CD4-positive, alpha-beta memory T cell (primary cell): Measurements from ENCODE around the gene SCUBE2. TPM values are rescaled to one million over a fixed set of nuclear protein-coding genes. Genes with fewer than 3 reads are reported as not detected.

Source experiments
- CTCF ChIA-PET: fragments of 350-600 bp; sonication (Branson Sonifier 250); formaldehyde crosslinking; loops from one replicate; lab custom pipeline; 2021; ENCODE audit warnings: inconsistent platforms; ENCODE audit not compliant: partially characterized antibody; lab: Charles Lee
- POLR2A ChIA-PET: fragments of 350-600 bp; sonication (Branson Sonifier 250); formaldehyde crosslinking; loops from one replicate; lab custom pipeline; 2021; ENCODE audit not compliant: partially characterized antibody; lab: Charles Lee
- DNase-seq, 5 donors: peaks; one replicate each; pipeline versions ENCODE4 v3.0.0 to v3.0.0-alpha.2; 2020 to 2022; ENCODE audit warnings: mixed read lengths in 1 of 5
- H3K27ac ChIP-seq: one replicate; pipeline ENCODE4 v1.7.0; 2013; ENCODE audit warnings: low read depth, low read length
- H3K27me3 ChIP-seq: 2 replicates; pipeline ENCODE4 v1.7.0; 2013; ENCODE audit warnings: mild to moderate bottlenecking, low read length, moderate library complexity; ENCODE audit not compliant: insufficient read depth
- H3K36me3 ChIP-seq: 2 replicates; pipeline ENCODE4 v1.7.0; 2013; ENCODE audit warnings: mild to moderate bottlenecking, low read length, moderate library complexity; ENCODE audit not compliant: insufficient read depth
- H3K4me1 ChIP-seq: 2 replicates; pipeline ENCODE4 v1.7.0; 2013; ENCODE audit warnings: mild to moderate bottlenecking, low read length, moderate library complexity; ENCODE audit not compliant: insufficient read depth
- H3K4me3 ChIP-seq, 2 donors: one replicate each; pipeline ENCODE4 v1.7.0; 2013; ENCODE audit warnings: low read length in 2 of 2, mild to moderate bottlenecking in 1 of 2
- H3K9me3 ChIP-seq, 2 donors: one replicate each; pipeline ENCODE4 v1.7.0; 2013; ENCODE audit warnings: low read length in 2 of 2, control low read depth in 1 of 2; ENCODE audit not compliant: control insufficient read depth in 1 of 2
- H3K27ac Mint-ChIP-seq, 7 donors: one replicate each; pipeline ENCODE4 v1.8.0; 2020 to 2021; ENCODE audit warnings: mixed read lengths in 7 of 7, mild to moderate bottlenecking in 6 of 7, inconsistent platforms in 3 of 7, moderate library complexity in 3 of 7
- H3K27me3 Mint-ChIP-seq, 2 donors: one replicate each; pipeline ENCODE4 v1.8.0; 2020 to 2021; ENCODE audit warnings: mixed read lengths in 2 of 2
- H3K36me3 Mint-ChIP-seq, 2 donors: one replicate each; pipeline ENCODE4 v1.8.0; 2020 to 2021; ENCODE audit warnings: mixed read lengths in 2 of 2, inconsistent platforms in 1 of 2, mild to moderate bottlenecking in 1 of 2
- H3K4me1 Mint-ChIP-seq, 4 donors: one replicate each; pipeline ENCODE4 v1.8.0; 2020 to 2021; ENCODE audit warnings: mixed read lengths in 4 of 4, mild to moderate bottlenecking in 1 of 4
- H3K4me3 Mint-ChIP-seq, 8 donors: one replicate each; pipeline ENCODE4 v1.8.0; 2020 to 2021; ENCODE audit warnings: mixed read lengths in 8 of 8, mild to moderate bottlenecking in 7 of 8, moderate library complexity in 6 of 8, inconsistent platforms in 3 of 8
- H3K9me3 Mint-ChIP-seq, 8 donors: one replicate each; pipeline ENCODE4 v1.8.0; 2020 to 2021; ENCODE audit warnings: mixed read lengths in 8 of 8, mild to moderate bottlenecking in 5 of 8, inconsistent platforms in 3 of 8, moderate library complexity in 1 of 8
- intact Hi-C: fragments of 100-400 bp; cut with micrococcal nuclease; formaldehyde crosslinking; loops from one replicate; pipeline ENCODE4 v1.15.1; 2023
- polyA plus RNA-seq, 2 donors: library from polyadenylated mRNA; unstranded; fragments of 300-500 nt; fragmentation: Illumina TruSeq; gene quantifications; one replicate each; pipeline ENCODE4 v1.2.3, GENCODE V29; 2021
- total RNA-seq, 2 experiments: library from RNA; stranded (reverse); gene quantifications; one replicate each; pipeline ENCODE4 v1.2.3, GENCODE V29; 2021

Gene SCUBE2
- total and polyA plus RNA-seq, 4 experiments from 2014 or later: 0.64 TPM; not detected in 3

DNA sequence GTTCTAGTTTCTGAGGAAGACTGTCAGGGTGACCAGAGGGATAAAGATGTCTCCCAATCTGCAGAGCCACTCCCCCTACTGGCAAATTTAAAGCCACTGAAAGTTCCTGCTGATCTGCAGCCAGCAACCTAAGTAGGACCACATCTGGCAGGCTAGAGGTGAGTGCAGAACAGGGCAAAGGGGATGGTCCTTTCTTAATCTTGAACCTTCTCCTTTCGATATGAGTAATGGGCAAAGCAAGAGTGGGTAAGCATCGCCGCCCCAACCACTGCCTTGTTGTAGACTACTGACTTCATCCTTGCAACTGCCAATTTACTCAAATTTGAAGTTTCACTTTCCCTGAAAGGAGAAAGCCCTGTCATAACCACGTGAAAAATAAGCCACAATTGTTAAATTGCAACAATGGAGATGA is 30.7 kb downstream of the SCUBE2 start:
- Mint-ChIP-seq H3K27ac (no peak overlapping the region), H3K4me3 (peak overlapping the region in 1 of 8 donors; percentile 42), H3K4me1 (peaks cover 0 to 6% (median 4%) of the 10 kb centered on the region in 4 donors), H3K9me3 (no peaks in the 10 kb centered on the region), H3K27me3 (peaks cover 0 to 3% of the 10 kb centered on the region in 2 donors), H3K36me3 (no peaks in the 10 kb centered on the region)
- Histone ChIP-seq H3K4me3 (no peak overlapping the region), H3K36me3 (no peaks in the 10 kb centered on the region), H3K4me1 (no peaks in the 10 kb centered on the region), H3K27ac (no peak overlapping the region), H3K27me3 (no peaks in the 10 kb centered on the region), H3K9me3 (no peaks in the 10 kb centered on the region)
- POLR2A ChIA-PET: no interaction called here
- CTCF ChIA-PET: interaction anchor here (0.9 to 1.5 kb wide), 2 partner anchors 9 to 45 kb away, joined by 3 read pairs; no protein-coding TSS in a partner anchor
- peak in 2 of 5 donors; percentile 1 to 2 for DNase-seq
- intact Hi-C loops: no loop called here

DNA sequence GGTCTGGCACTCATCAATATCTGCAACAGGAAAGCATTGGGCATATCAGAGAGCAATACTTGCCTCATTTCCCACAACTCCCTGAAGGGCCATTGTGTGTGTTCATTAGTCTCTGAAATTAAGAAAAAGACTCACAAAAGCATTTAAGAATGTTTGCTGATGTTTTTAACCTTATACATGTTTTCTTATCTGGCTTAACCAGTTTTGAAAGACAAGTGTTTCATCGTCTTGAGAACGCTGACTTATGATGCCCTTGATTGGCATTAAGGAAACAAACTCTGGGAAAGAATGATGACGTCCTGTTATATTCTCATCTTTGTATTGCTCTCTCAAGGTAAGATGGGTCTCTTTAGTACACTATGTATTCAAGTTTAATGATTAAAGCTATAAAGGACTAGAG is 32.0 kb downstream of the SCUBE2 start:
- Mint-ChIP-seq H3K27ac (no peak overlapping the region), H3K4me3 (no peak overlapping the region), H3K4me1 (peaks cover 0 to 6% (median 4%) of the 10 kb centered on the region in 4 donors), H3K36me3 (no peaks in the 10 kb centered on the region), H3K9me3 (no peaks in the 10 kb centered on the region), H3K27me3 (peaks cover 0 to 3% of the 10 kb centered on the region in 2 donors)
- Histone ChIP-seq H3K27ac (no peak overlapping the region), H3K4me3 (no peak overlapping the region), H3K9me3 (no peaks in the 10 kb centered on the region), H3K27me3 (no peaks in the 10 kb centered on the region), H3K4me1 (no peaks in the 10 kb centered on the region), H3K36me3 (no peaks in the 10 kb centered on the region)
- intact Hi-C loops: no loop called here
- DNase-seq: no peak
- POLR2A ChIA-PET: no interaction called here
- CTCF ChIA-PET: interaction anchor here (1.5 kb wide), 1 partner anchor 7 kb away, joined by 3 read pairs; no protein-coding TSS in a partner anchor

- H3K27ac ChIP-seq: no peak overlapping the region
- no peaks in the 10 kb centered on the region for H3K36me3 Mint-ChIP-seq
- no peaks in the 10 kb centered on the region for H3K4me1 ChIP-seq
- no peaks in the 10 kb centered on the region for H3K9me3 Mint-ChIP-seq
- POLR2A ChIA-PET: no interaction called here
- H3K4me1 Mint-ChIP-seq: peaks cover 0 to 6% (median 4%) of the 10 kb centered on the region in 4 donors
- H3K4me3 ChIP-seq: no peak overlapping the region
- intact Hi-C loops: no loop called here
- H3K4me3 Mint-ChIP-seq: no peak overlapping the region
- H3K36me3 ChIP-seq: no peaks in the 10 kb centered on the region
- no peak for DNase-seq
- H3K27me3 Mint-ChIP-seq: peaks cover 0 to 3% of the 10 kb centered on the region in 2 donors
- H3K27me3 ChIP-seq: no peaks in the 10 kb centered on the region
- no peaks in the 10 kb centered on the region for H3K9me3 ChIP-seq
- no peak overlapping the region for H3K27ac Mint-ChIP-seq
- CTCF ChIA-PET: no interaction called here
Observed at GRCh38 chr11:9057888-9058287, 33.5 kb downstream of the SCUBE2 start.

DNA sequence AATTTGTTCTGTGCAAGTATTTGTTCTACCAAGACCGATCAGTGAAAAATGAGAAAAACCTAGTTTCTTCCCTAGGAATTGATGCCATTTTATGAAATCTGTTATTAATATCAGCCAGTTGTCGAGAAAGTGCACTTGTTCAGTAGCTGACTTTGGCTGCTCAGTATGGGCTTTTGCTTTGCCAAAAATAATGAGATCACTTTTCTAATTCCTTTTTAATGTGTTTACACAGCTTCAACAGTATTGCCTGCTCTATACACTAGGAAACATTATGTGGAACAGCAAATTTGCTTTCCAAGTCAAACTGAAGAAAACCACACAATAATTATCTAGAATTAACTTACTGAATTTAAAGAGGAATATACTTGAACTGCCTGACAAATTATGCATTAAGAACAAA is 34.4 kb downstream of the SCUBE2 start:
- no peak overlapping the region for H3K27ac Mint-ChIP-seq
- CTCF ChIA-PET: no interaction called here

DNA sequence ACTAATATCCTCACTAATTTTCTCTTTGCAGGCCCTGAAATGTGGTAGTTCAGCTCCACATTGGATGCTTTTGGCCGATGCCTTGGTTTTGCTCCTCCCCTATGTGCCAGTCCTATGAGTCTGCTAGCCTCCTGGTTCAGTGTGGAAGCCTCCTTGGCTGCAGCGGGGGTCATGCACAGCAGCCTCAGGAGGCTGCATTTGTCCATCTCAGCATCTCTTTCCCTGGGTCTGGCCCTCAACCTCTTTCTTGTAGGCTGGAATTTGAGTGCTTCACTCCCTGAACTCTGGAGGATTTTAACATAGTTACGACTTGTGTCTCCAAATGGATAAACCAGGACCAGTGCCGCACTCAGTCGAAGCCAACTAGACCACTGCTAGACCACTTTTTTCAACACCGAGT is 34.9 kb downstream of the SCUBE2 start:
- Histone ChIP-seq H3K36me3 (no peaks in the 10 kb centered on the region), H3K27me3 (no peaks in the 10 kb centered on the region), H3K4me3 (no peak overlapping the region), H3K27ac (no peak overlapping the region), H3K9me3 (no peaks in the 10 kb centered on the region), H3K4me1 (no peaks in the 10 kb centered on the region)
- Mint-ChIP-seq H3K27ac (no peak overlapping the region), H3K4me1 (peaks cover 0 to 6% (median 4%) of the 10 kb centered on the region in 4 donors), H3K36me3 (no peaks in the 10 kb centered on the region), H3K27me3 (peaks cover 0 to 3% of the 10 kb centered on the region in 2 donors), H3K4me3 (no peak overlapping the region), H3K9me3 (no peaks in the 10 kb centered on the region)
- intact Hi-C loops: no loop called here
- POLR2A ChIA-PET: no interaction called here
- DNase-seq: no peak
- CTCF ChIA-PET: no interaction called here

More for the DNA sequence above, 34.4 kb downstream of the SCUBE2 start:
- Mint-ChIP-seq H3K4me1 (peaks cover 0 to 6% (median 4%) of the 10 kb centered on the region in 4 donors), H3K27me3 (peaks cover 0 to 3% of the 10 kb centered on the region in 2 donors), H3K36me3 (no peaks in the 10 kb centered on the region), H3K4me3 (no peak overlapping the region), H3K9me3 (no peaks in the 10 kb centered on the region)
- Histone ChIP-seq H3K36me3 (no peaks in the 10 kb centered on the region), H3K27me3 (no peaks in the 10 kb centered on the region), H3K9me3 (no peaks in the 10 kb centered on the region), H3K27ac (no peak overlapping the region), H3K4me3 (no peak overlapping the region), H3K4me1 (no peaks in the 10 kb centered on the region)
- POLR2A ChIA-PET: no interaction called here
- intact Hi-C loops: no loop called here
- no peak for DNase-seq

- CTCF ChIA-PET: interaction anchor here (0.9 kb wide), 1 partner anchor 8 kb away, joined by 4 read pairs; no protein-coding TSS in a partner anchor
- no peaks in the 10 kb centered on the region for H3K9me3 Mint-ChIP-seq
- H3K4me3 ChIP-seq: no peak overlapping the region
Observed at GRCh38 chr11:9053316-9054035, 37.9 kb downstream of the SCUBE2 start.

GRCh38 chr11:9052316-9052715 is 39.1 kb downstream of the SCUBE2 start:
- H3K9me3 Mint-ChIP-seq: no peaks in the 10 kb centered on the region
- H3K27ac Mint-ChIP-seq: peak overlapping the region in 1 of 7 donors; percentile 46
- Histone ChIP-seq H3K36me3 (no peaks in the 10 kb centered on the region), H3K4me1 (no peaks in the 10 kb centered on the region), H3K27me3 (no peaks in the 10 kb centered on the region), H3K27ac (no peak overlapping the region), H3K9me3 (no peaks in the 10 kb centered on the region), H3K4me3 (no peak overlapping the region)
- no peaks in the 10 kb centered on the region for H3K36me3 Mint-ChIP-seq
- no peak overlapping the region for H3K4me3 Mint-ChIP-seq
- POLR2A ChIA-PET: no interaction called here
- CTCF ChIA-PET: interaction anchor here (1.0 kb wide), 1 partner anchor 8 kb away, joined by 3 read pairs; no protein-coding TSS in a partner anchor
- H3K27me3 Mint-ChIP-seq: no peaks in the 10 kb centered on the region
- no peak for DNase-seq
- H3K4me1 Mint-ChIP-seq: no peaks in the 10 kb centered on the region
- intact Hi-C loops: no loop called here

More at GRCh38 chr11:9053316-9054035, 37.9 kb downstream of the SCUBE2 start:
- POLR2A ChIA-PET: no interaction called here
- no peaks in the 10 kb centered on the region for H3K36me3 ChIP-seq
- intact Hi-C loops: no loop called here
- no peaks in the 10 kb centered on the region for H3K27me3 ChIP-seq
- no peak for DNase-seq
- no peaks in the 10 kb centered on the region for H3K27me3 Mint-ChIP-seq
- H3K4me3 Mint-ChIP-seq: no peak overlapping the region
- H3K9me3 ChIP-seq: no peaks in the 10 kb centered on the region
- no peaks in the 10 kb centered on the region for H3K4me1 Mint-ChIP-seq
- no peak overlapping the region for H3K27ac Mint-ChIP-seq
- no peaks in the 10 kb centered on the region for H3K4me1 ChIP-seq
- no peak overlapping the region for H3K27ac ChIP-seq
- no peaks in the 10 kb centered on the region for H3K36me3 Mint-ChIP-seq
